PFSK-1 (cell line): Measurements from ENCODE around the gene MC5R.

Experiments used
- FOXP2 ChIP-seq: optimal IDR thresholded peaks from 2 replicates; pipeline ENCODE3; 2011; ENCODE audit warnings: borderline replicate concordance, control low read depth, inconsistent platforms; ENCODE audit not compliant: insufficient read depth; ENCODE audit errors: extremely low read length, extremely low read depth
- POLR2AphosphoS5 ChIP-seq: IDR thresholded peaks from 2 replicates; pipeline ENCODE4 v1.6.1; 2012; ENCODE audit warnings: low read depth, mild to moderate bottlenecking, control low read depth, low read length, moderate library complexity
- SIN3A ChIP-seq: IDR thresholded peaks from 2 replicates; pipeline ENCODE4 v1.6.1; 2012; ENCODE audit warnings: mild to moderate bottlenecking, low read length, moderate library complexity, borderline replicate concordance; ENCODE audit not compliant: insufficient read depth
- TAF1 ChIP-seq: IDR thresholded peaks from 2 replicates; pipeline ENCODE4 v1.6.1; 2012; ENCODE audit warnings: low read length, control low read depth, borderline replicate concordance; ENCODE audit not compliant: insufficient read depth
- TF ChIP-seq, protein P1 (sequence below), 2 experiments: IDR thresholded peaks; 2 replicates each; pipeline versions ENCODE4 v1.6.1 to v1.8.0; 2011 to 2012; ENCODE audit warnings: low read depth in 2 of 2, low read length in 2 of 2, control low read depth in 1 of 2, inconsistent platforms in 1 of 2, mild to moderate bottlenecking in 1 of 2, moderate library complexity in 1 of 2; ENCODE audit not compliant: insufficient read depth in 1 of 2

The MC5R gene

GRCh38 chr18:13811993-13812392 is 12.0 kb upstream of the MC5R start:
- TF ChIP-seq, protein P1, sequence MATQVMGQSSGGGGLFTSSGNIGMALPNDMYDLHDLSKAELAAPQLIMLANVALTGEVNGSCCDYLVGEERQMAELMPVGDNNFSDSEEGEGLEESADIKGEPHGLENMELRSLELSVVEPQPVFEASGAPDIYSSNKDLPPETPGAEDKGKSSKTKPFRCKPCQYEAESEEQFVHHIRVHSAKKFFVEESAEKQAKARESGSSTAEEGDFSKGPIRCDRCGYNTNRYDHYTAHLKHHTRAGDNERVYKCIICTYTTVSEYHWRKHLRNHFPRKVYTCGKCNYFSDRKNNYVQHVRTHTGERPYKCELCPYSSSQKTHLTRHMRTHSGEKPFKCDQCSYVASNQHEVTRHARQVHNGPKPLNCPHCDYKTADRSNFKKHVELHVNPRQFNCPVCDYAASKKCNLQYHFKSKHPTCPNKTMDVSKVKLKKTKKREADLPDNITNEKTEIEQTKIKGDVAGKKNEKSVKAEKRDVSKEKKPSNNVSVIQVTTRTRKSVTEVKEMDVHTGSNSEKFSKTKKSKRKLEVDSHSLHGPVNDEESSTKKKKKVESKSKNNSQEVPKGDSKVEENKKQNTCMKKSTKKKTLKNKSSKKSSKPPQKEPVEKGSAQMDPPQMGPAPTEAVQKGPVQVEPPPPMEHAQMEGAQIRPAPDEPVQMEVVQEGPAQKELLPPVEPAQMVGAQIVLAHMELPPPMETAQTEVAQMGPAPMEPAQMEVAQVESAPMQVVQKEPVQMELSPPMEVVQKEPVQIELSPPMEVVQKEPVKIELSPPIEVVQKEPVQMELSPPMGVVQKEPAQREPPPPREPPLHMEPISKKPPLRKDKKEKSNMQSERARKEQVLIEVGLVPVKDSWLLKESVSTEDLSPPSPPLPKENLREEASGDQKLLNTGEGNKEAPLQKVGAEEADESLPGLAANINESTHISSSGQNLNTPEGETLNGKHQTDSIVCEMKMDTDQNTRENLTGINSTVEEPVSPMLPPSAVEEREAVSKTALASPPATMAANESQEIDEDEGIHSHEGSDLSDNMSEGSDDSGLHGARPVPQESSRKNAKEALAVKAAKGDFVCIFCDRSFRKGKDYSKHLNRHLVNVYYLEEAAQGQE (IDR thresholded peaks at IDR 0.05; ENCODE audit: insufficient read depth in 1 of 2, low read depth in 2 of 2, low read length in 2 of 2) = no peak
- TF ChIP-seq TAF1 = no peak
- TF ChIP-seq POLR2AphosphoS5 = no peak
- no peak for TF ChIP-seq FOXP2

DNA sequence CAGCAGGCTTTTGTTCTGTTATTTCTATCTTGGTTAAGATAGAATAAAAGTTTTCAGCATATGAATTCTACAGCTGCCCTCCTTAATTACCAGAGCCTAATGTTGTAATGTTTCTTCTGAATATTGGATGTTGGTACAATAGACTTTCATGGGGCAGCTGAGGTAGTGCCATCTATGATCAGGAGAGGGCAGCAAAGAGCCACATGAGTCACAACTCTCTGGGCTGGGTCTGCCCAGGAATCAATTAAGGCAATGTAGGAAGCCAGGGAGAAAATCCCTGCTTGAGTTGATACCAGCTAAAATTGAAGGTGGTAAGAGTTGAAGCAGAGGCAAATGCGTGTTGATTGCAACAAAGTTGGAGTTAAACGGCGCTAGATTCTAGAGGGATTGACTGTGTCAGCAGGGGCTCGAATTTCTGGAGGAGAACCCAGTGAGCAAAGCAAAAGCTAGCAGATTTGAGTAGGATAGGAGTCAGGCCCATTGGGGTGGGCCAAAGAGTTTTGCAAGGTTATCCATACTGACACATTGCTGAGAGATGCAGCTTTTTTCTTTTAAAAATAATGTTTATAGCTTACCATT is 10.6 kb upstream of the MC5R start:
- TF ChIP-seq, protein P1 (IDR thresholded peaks at IDR 0.05; ENCODE audit: insufficient read depth in 1 of 2, low read depth in 2 of 2, low read length in 2 of 2) = no peak
- TF ChIP-seq POLR2AphosphoS5 (no peak), TAF1 (no peak), SIN3A (no peak), FOXP2 (no peak)

DNA sequence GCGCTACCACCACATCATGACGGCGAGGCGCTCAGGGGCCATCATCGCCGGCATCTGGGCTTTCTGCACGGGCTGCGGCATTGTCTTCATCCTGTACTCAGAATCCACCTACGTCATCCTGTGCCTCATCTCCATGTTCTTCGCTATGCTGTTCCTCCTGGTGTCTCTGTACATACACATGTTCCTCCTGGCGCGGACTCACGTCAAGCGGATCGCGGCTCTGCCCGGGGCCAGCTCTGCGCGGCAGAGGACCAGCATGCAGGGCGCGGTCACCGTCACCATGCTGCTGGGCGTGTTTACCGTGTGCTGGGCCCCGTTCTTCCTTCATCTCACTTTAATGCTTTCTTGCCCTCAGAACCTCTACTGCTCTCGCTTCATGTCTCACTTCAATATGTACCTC is 2.3 kb downstream of the MC5R start:
- no peak for TF ChIP-seq TAF1
- no peak for TF ChIP-seq POLR2AphosphoS5
- TF ChIP-seq, protein P1 (IDR thresholded peaks at IDR 0.05; ENCODE audit: insufficient read depth in 1 of 2, low read depth in 2 of 2, low read length in 2 of 2) = no peak
- no peak for TF ChIP-seq FOXP2
- no peak for TF ChIP-seq SIN3A

DNA sequence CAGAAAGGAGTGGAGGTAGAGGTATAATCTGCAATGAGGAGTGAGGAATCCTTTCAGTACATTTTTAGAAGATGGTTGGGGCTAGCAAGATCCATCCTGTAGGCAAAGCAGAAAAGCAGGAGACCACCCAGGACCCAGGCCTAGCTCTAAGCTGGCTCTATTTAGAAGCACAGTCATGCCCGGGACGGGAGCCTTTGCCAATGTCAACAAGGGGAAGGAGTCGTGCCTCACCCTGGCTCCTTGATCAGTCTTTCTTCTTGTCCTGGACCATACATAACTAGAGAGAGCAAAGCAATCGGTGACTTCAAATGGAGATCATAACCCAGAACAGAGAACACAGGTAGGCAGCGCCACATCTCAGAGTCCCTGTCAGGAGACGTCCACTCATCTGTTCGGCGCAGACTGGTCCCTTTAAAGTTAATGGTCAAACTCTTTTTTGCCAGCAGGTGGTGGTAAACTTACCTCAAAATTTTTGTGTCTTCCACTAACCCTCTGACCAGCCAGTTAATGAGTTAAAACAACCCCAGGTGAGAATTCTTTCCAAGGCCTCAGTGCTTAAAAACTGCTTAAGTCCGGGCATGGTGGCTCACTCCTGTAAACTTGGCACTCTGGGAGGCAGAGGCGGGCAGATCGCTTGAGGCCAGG is 8.0 kb downstream of the MC5R start:
- TF ChIP-seq SIN3A (no peak), FOXP2 (no peak), TAF1 (no peak), POLR2AphosphoS5 (no peak)
- TF ChIP-seq, protein P1 (IDR thresholded peaks at IDR 0.05; ENCODE audit: insufficient read depth in 1 of 2, low read depth in 2 of 2, low read length in 2 of 2) = no peak

DNA sequence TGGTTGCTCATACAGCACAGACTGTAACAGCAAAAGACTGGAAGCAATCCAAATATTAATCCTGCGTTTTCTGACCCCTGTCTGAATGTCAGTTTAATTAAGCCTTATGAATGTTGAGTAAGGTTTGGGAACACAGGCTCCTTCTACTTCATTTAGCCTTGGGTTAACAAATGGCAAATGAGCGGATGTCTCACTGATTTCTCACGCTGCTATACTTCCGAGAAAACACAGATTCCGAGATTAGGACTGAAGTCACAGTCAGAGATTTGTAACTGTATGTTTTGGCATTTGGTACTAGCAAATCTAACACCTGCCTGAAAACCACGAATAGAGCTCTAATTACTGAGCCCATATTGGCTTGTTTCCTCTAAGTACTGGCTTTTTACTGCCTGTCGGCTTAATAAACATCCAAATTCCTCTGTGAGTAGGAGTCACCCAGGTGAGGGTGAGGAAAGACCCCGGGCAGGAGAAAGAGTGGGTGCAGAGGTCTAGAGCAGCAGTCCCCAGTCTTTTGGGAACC is 10.6 kb downstream of the MC5R start:
- TF ChIP-seq, protein P1 (IDR thresholded peaks at IDR 0.05; ENCODE audit: insufficient read depth in 1 of 2, low read depth in 2 of 2, low read length in 2 of 2) = no peak
- no peak for TF ChIP-seq SIN3A
- TF ChIP-seq TAF1 = no peak
- TF ChIP-seq FOXP2 = no peak
- TF ChIP-seq POLR2AphosphoS5 = no peak
